GM12872 (cell line): ENCODE results near the gene MCC.

Experiments used
- CTCF ChIP-seq: IDR thresholded peaks from 3 replicates; pipeline ENCODE4 v1.5.1; 2011; ENCODE audit warnings: low read depth, mild to moderate bottlenecking, low read length, moderate library complexity; ENCODE audit not compliant: insufficient read depth

MCC gene

GRCh38 chr5:113463032-113463431, 25.2 kb downstream of the MCC start:
- TF ChIP-seq CTCF: no peak

- TF ChIP-seq CTCF: no peak
Observed at GRCh38 chr5:113452941-113453340, 35.3 kb downstream of the MCC start.

GRCh38 chr5:113451797-113452196, 36.5 kb downstream of the MCC start:
- no peak for TF ChIP-seq CTCF

DNA sequence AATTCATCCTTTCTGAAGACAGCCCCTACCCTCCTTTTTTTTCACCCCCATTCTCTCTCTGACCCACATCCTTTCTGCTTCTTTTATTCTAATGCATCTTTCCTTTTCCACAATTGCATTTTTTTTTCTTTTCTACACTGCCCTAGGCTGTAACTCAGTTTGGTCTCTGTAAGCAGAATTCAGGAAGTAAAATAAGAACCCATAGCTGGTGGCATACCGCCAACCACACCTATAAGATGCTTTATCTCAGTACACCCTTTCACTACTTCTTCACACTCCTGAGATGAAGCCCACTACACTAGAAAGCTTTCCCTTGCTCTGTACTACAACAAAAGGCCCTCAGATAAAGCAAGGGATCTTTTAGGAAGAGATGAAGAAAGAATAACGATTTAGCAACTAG, 37.3 kb downstream of the MCC start:
- no peak for TF ChIP-seq CTCF

GRCh38 chr5:113450462-113450861, 37.8 kb downstream of the MCC start:
- TF ChIP-seq CTCF: no peak

DNA sequence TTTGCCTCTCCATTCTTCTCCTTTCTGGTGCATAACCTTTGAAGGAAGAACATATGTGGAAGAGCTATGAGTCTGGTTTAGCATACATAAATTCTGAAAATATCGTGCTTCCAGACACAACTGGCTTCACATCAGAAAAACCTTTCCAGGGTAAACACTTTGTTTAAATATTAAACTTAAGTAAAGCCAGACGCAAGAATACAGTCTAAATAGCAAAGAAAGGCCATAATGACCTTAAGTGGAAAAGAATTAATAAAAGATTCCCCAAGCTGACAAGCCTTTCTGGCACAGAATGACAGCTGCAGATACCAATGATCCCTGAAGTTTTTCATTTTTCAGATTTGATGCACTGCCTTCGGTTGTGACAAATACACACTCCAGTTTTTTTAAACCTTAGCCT, 40.0 kb downstream of the MCC start:
- TF ChIP-seq CTCF: no peak

DNA sequence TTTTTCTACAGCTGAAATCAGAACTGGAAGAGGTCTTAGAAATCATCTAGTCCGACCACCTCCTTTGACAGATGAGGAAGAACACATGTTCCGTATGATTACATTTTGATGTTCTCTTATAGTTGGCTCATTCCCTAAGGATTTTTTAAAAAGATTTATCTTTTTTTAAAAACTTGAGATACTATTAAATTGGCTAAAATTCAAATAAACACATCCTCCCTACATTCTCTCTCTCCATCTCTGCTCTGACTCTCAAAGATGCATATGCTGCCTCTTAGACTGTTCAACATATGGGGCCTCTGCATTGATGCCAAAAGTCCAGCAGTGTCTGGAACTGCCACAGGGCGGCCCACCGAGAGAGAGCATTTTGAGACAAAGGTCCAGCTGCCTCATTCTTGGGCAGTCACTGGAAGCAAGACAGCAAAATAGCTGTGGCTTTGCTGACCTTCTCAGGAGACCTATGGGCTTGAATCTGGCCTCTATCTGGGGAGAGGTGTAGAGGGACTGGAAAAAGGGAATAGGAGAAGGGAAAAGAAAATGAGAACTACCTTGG, 40.7 kb downstream of the MCC start:
- TF ChIP-seq CTCF: 0 out of 3 replicates have a peak, but pooled peaks have one; percentile 5
